GM12878 (cell line): ENCODE data around the gene MAP1LC3B. TPM values are rescaled to one million over a fixed set of nuclear protein-coding genes. Genes with fewer than 3 reads are reported as not detected.

Experiments
- ATAC-seq: fragments of 200-7000 bp; cut with Tn5 transposase; 3 replicates; pipeline ENCODE4 v1.9.1; 2020; ENCODE audit warnings: mild to moderate bottlenecking, moderate library complexity
- BruUV-seq: library from RNA; stranded (reverse); fragments of 400-500 nt; replicated peaks from 2 replicates; lab custom pipeline; 2021; lab: Mats Ljungman, UMichigan
- CTCF ChIA-PET: fragments of 300-600 bp; sonication (Branson Sonifier 250); formaldehyde crosslinking; extraction: SDS; loops from one replicate; lab custom pipeline; 2021; ENCODE audit warnings: inconsistent platforms; lab: Yijun Ruan, JAX
- POLR2A ChIA-PET: fragments of 350-600 bp; formaldehyde crosslinking; extraction: SDS; loops from one replicate; lab custom pipeline; 2021; ENCODE audit warnings: inconsistent platforms; lab: Charles Lee
- RAD21 ChIA-PET: fragments of 300-600 bp; sonication (Branson Sonifier 250); formaldehyde crosslinking; loops from one replicate; lab custom pipeline; 2023; ENCODE audit warnings: antibody characterized with exemption; ENCODE audit not compliant: unreplicated experiment; lab: Charles Lee
- SMC1A ChIA-PET: fragments of 300-600 bp; sonication (Branson Sonifier 250); formaldehyde crosslinking; loops from one replicate; lab custom pipeline; 2023; ENCODE audit not compliant: unreplicated experiment, uncharacterized antibody; lab: Charles Lee
- DNase-seq: peaks from one replicate; pipeline ENCODE4 v3.0.0-alpha.2; 2011; ENCODE audit warnings: low read depth, low spot score
- FAIRE-seq: peaks from 3 replicates; lab custom pipeline; 2011; peaks lifted over from hg19 to GRCh38; lab: Jason Lieb, UNC
- H2AFZ ChIP-seq: 2 replicates; pipeline ENCODE4 v1.6.0; 2011; ENCODE audit warnings: low read depth, low read length, control low read depth; ENCODE audit not compliant: control insufficient read depth
- H3K27ac ChIP-seq: 2 replicates; pipeline ENCODE4 v1.5.1; 2011; ENCODE audit warnings: control low read depth; ENCODE audit not compliant: control insufficient read depth, insufficient read depth
- H3K27me3 ChIP-seq, 2 experiments: replicated peaks in 1 of 2; 2 replicates each; pipeline versions ENCODE4 v1.6.0 to v1.6.1; 2011; ENCODE audit warnings: low read length in 1 of 2; ENCODE audit not compliant: control insufficient read depth in 2 of 2, insufficient read depth in 2 of 2
- H3K36me3 ChIP-seq, 2 experiments: 2 replicates each; pipeline ENCODE4 v1.5.1; 2011; ENCODE audit warnings: low read length in 1 of 2; ENCODE audit not compliant: control insufficient read depth in 2 of 2, insufficient read depth in 2 of 2
- H3K4me1 ChIP-seq: 2 replicates; pipeline ENCODE4 v1.6.1; 2011; ENCODE audit warnings: mild to moderate bottlenecking, low read length, moderate library complexity, mixed read lengths; ENCODE audit not compliant: control insufficient read depth, insufficient read depth
- H3K4me2 ChIP-seq: 2 replicates; pipeline ENCODE4 v1.6.0; 2011; ENCODE audit warnings: control low read depth; ENCODE audit not compliant: control insufficient read depth, insufficient read depth
- H3K4me3 ChIP-seq: fragments of 200-600 bp; sonication (generic); 2 replicates; pipeline ENCODE4 v1.5.1; 2016
- H3K79me2 ChIP-seq: 2 replicates; pipeline ENCODE4 v1.6.0; 2011; ENCODE audit warnings: low read length; ENCODE audit not compliant: control insufficient read depth, insufficient read depth
- H3K9ac ChIP-seq: 2 replicates; pipeline ENCODE4 v1.8.0; 2011; ENCODE audit warnings: low read length, control low read depth, mixed read lengths; ENCODE audit not compliant: control insufficient read depth, insufficient read depth
- H3K9me3 ChIP-seq: replicated peaks from 3 replicates; pipeline ENCODE4 v1.5.1; 2011; ENCODE audit warnings: mild to moderate bottlenecking, low read length; ENCODE audit not compliant: control insufficient read depth, insufficient read depth
- H4K20me1 ChIP-seq: 2 replicates; pipeline ENCODE4 v1.6.0; 2011; ENCODE audit not compliant: control insufficient read depth, insufficient read depth
- ASH2L ChIP-seq: fragments of 300-600, 200-600 bp; sonication (generic); IDR thresholded peaks from 2 replicates; pipeline ENCODE4 v1.6.1; 2017; ENCODE audit warnings: low read depth, mild to moderate bottlenecking, borderline replicate concordance
- CHD2 ChIP-seq: IDR thresholded peaks from 2 replicates; pipeline ENCODE4 v1.6.1; 2011; ENCODE audit warnings: low read depth, low read length, improper control_type of control experiment, borderline replicate concordance
- EZH2 ChIP-seq: IDR thresholded peaks from 2 replicates; pipeline ENCODE4 v1.6.1; 2012; ENCODE audit warnings: low read depth, mild to moderate bottlenecking, control low read depth, inconsistent platforms, low read length, borderline replicate concordance; ENCODE audit not compliant: control insufficient read depth
- MEF2B ChIP-seq: fragments of 450-650 bp; IDR thresholded peaks from 2 replicates; pipeline ENCODE4 v1.6.1; 2018; ENCODE audit warnings: mild to moderate bottlenecking, moderate library complexity; ENCODE audit not compliant: partially characterized antibody, poor library complexity, severe bottlenecking
- MYC ChIP-seq: IDR thresholded peaks from 2 replicates; pipeline ENCODE4 v1.6.1; 2011; ENCODE audit warnings: mild to moderate bottlenecking, low read length, moderate library complexity, inconsistent platforms; ENCODE audit not compliant: insufficient read depth, insufficient replicate concordance, insufficient read length, severe bottlenecking
- PAX5 ChIP-seq: IDR thresholded peaks from 2 replicates; pipeline ENCODE4 v1.6.1; 2011; ENCODE audit warnings: low read depth, low read length, borderline replicate concordance
- PML ChIP-seq: IDR thresholded peaks from 2 replicates; pipeline ENCODE4 v1.6.1; 2012; ENCODE audit warnings: low read length, inconsistent platforms
- SMAD5 ChIP-seq: IDR thresholded peaks from 2 replicates; pipeline ENCODE4 v1.6.1; 2016; ENCODE audit warnings: antibody characterized with exemption, low read depth
- SMARCA5 ChIP-seq: fragments of 450-650 bp; IDR thresholded peaks from 2 replicates; pipeline ENCODE4 v1.6.1; 2017; ENCODE audit warnings: mild to moderate bottlenecking
- SREBF2 ChIP-seq: IDR thresholded peaks from 2 replicates; pipeline ENCODE4 v1.6.1; 2012; ENCODE audit warnings: mild to moderate bottlenecking, low read length
- ZNF217 ChIP-seq: fragments of 450-650 bp; IDR thresholded peaks from 2 replicates; pipeline ENCODE4 v1.6.1; 2017; ENCODE audit warnings: antibody characterized with exemption, mild to moderate bottlenecking
- WGBS: methylation state at CpG from one replicate; pipeline ENCODE4 v1.1.6; 2016; ENCODE audit warnings: low lambda C conversion rate; ENCODE audit not compliant: insufficient replicate concordance, insufficient coverage; ENCODE audit errors: missing lambda C conversion rate; 5-methylcytosine and 5-hydroxymethylcytosine counted together
- in situ Hi-C: fragments of 300-500 bp; cut with MboI; formaldehyde crosslinking; loops from 9 replicates; pipeline ENCODE4 v1.14.3; 2018; ENCODE audit warnings: mixed read lengths
- intact Hi-C: fragments of 100-400 bp; cut with micrococcal nuclease; formaldehyde crosslinking; loops from one replicate; pipeline ENCODE4 v1.14.2; 2022; ENCODE audit not compliant: unreplicated experiment
- polyA plus RNA-seq, 11 experiments: library from polyadenylated mRNA; depleted of rRNA in 4 of 11; unstranded in 6 of 11; stranded (reverse) in 5 of 11; fragments of >200 nt; fragmentation: Nextera tagmentation in 4 of 11; fragmentation: Illumina TruSeq in 1 of 11; extraction: Ambion mirVana in 4 of 11; extraction: Trizol in 1 of 11; gene quantifications; 1 replicate in 1 of 11; 2 replicates in 10 of 11; pipeline versions ENCODE4 v1.2.1 to v1.2.3, GENCODE V29; 2011 to 2016; ENCODE audit warnings: inconsistent platforms in 2 of 11, missing spikeins in 2 of 11, low read depth in 1 of 11
- total RNA-seq, 4 experiments: library from RNA; depleted of rRNA in 3 of 4; stranded (reverse); fragments of >200 nt in 3 of 4; fragmentation: Illumina TruSeq in 1 of 4; extraction: Trizol in 1 of 4; gene quantifications; 2 replicates each; pipeline versions ENCODE4 v1.2.1 to v1.2.3, GENCODE V29; 2013 to 2021
- TF ChIP-seq, protein P1 (sequence below): fragments of 450-650 bp; IDR thresholded peaks from 2 replicates; pipeline ENCODE4 v1.6.1; 2016; ENCODE audit warnings: mild to moderate bottlenecking, moderate library complexity, borderline replicate concordance
- TF ChIP-seq, protein P2 (sequence below): fragments of 450-650 bp; IDR thresholded peaks from 2 replicates; pipeline ENCODE4 v1.6.1; 2017; ENCODE audit warnings: antibody characterized with exemption, mild to moderate bottlenecking, moderate library complexity
- TF ChIP-seq, protein P3 (sequence below): IDR thresholded peaks from 2 replicates; pipeline ENCODE4 v1.6.1; 2011; ENCODE audit warnings: low read depth, low read length, improper control_type of control experiment, borderline replicate concordance
- TF ChIP-seq, protein P4 (sequence below): IDR thresholded peaks from 2 replicates; pipeline ENCODE4 v1.6.1; 2011; ENCODE audit warnings: borderline replicate concordance, low read depth, mild to moderate bottlenecking, moderate library complexity, mixed read lengths, low read length; ENCODE audit not compliant: insufficient read depth; ENCODE audit errors: extremely low read length

MAP1LC3B gene
- total and polyA plus RNA-seq, 10 of the 15 experiments (the other 5 are each of a cell fraction or from before 2014, with no cell fraction given), result 6.1 to 42.8 (median 13.7) TPM

DNA sequence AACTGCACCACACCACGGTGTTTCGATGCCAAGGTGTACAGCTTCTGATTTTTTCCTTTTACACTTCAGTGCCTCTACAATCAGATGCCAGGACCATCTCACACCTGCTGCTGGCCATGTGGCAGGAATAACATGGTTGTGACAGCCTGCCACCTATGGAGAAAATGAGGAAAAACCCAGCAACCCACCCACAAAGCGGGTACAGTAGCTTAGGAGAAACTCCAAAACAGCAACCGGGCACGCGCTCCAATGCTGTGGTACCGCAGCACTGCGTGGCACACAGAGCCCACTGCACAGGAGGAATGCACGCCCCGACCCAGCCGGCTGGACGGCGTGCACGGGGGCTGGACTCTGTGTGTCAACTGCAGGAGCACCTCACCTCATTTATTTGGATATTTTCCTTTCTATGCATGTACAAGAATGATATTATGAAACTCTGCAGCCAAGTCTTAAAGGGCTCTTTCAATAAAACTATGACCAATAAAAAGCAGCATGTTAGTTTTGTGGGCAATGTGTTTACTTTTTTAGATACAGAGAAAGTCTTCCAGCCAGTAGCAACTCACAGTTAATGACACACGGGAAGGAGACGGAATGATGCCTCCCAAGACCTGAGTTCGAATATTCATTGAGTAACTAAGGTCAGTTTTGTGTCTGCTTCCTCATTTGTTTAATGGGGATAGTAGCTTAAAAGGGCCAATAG is 45.9 kb downstream of the MAP1LC3B start:
- Histone ChIP-seq H3K9ac (no peak overlapping the region), H3K4me2 (no peak overlapping the region), H3K79me2 (no peaks in the 10 kb centered on the region), H3K4me1 (no peaks in the 10 kb centered on the region), H3K36me3 (no peaks in the 10 kb centered on the region), H3K9me3 (no peaks in the 10 kb centered on the region; the same call in 2 of the 3 replicates), H3K27ac (no peak overlapping the region), H2AFZ (no peak overlapping the region), H3K4me3 (no peak overlapping the region), H3K27me3 (peaks cover 0 to 4% of the 10 kb centered on the region in 2 experiments; a peak in 3 of 4 replicates), H4K20me1 (no peaks in the 10 kb centered on the region)
- POLR2A ChIA-PET, result no interaction called here
- CTCF ChIA-PET, result no interaction called here
- FAIRE-seq (no peak), ATAC-seq (no peak), DNase-seq (no peak)
- intact Hi-C loops, result no loop called here
- in situ Hi-C loops, result no loop called here
- RAD21 ChIA-PET, result no interaction called here
- SMC1A ChIA-PET, result no interaction called here
- no TSS peak for BruUV-seq
- 68% methylated on average over 17 of the region's 17 CpGs for WGBS
- TF ChIP-seq, protein P1, sequence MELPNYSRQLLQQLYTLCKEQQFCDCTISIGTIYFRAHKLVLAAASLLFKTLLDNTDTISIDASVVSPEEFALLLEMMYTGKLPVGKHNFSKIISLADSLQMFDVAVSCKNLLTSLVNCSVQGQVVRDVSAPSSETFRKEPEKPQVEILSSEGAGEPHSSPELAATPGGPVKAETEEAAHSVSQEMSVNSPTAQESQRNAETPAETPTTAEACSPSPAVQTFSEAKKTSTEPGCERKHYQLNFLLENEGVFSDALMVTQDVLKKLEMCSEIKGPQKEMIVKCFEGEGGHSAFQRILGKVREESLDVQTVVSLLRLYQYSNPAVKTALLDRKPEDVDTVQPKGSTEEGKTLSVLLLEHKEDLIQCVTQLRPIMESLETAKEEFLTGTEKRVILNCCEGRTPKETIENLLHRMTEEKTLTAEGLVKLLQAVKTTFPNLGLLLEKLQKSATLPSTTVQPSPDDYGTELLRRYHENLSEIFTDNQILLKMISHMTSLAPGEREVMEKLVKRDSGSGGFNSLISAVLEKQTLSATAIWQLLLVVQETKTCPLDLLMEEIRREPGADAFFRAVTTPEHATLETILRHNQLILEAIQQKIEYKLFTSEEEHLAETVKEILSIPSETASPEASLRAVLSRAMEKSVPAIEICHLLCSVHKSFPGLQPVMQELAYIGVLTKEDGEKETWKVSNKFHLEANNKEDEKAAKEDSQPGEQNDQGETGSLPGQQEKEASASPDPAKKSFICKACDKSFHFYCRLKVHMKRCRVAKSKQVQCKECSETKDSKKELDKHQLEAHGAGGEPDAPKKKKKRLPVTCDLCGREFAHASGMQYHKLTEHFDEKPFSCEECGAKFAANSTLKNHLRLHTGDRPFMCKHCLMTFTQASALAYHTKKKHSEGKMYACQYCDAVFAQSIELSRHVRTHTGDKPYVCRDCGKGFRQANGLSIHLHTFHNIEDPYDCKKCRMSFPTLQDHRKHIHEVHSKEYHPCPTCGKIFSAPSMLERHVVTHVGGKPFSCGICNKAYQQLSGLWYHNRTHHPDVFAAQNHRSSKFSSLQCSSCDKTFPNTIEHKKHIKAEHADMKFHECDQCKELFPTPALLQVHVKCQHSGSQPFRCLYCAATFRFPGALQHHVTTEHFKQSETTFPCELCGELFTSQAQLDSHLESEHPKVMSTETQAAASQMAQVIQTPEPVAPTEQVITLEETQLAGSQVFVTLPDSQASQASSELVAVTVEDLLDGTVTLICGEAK, result no peak
- TF ChIP-seq MEF2B (no peak), SMAD5 (no peak), SREBF2 (no peak), ZNF217 (no peak), SMARCA5 (no peak), ASH2L (no peak), MYC (no peak), CHD2 (no peak), PML (no peak), PAX5 (no peak), EZH2 (no peak)
- TF ChIP-seq, protein P2, sequence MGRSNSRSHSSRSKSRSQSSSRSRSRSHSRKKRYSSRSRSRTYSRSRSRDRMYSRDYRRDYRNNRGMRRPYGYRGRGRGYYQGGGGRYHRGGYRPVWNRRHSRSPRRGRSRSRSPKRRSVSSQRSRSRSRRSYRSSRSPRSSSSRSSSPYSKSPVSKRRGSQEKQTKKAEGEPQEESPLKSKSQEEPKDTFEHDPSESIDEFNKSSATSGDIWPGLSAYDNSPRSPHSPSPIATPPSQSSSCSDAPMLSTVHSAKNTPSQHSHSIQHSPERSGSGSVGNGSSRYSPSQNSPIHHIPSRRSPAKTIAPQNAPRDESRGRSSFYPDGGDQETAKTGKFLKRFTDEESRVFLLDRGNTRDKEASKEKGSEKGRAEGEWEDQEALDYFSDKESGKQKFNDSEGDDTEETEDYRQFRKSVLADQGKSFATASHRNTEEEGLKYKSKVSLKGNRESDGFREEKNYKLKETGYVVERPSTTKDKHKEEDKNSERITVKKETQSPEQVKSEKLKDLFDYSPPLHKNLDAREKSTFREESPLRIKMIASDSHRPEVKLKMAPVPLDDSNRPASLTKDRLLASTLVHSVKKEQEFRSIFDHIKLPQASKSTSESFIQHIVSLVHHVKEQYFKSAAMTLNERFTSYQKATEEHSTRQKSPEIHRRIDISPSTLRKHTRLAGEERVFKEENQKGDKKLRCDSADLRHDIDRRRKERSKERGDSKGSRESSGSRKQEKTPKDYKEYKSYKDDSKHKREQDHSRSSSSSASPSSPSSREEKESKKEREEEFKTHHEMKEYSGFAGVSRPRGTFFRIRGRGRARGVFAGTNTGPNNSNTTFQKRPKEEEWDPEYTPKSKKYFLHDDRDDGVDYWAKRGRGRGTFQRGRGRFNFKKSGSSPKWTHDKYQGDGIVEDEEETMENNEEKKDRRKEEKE, result no peak
- TF ChIP-seq, protein P3, sequence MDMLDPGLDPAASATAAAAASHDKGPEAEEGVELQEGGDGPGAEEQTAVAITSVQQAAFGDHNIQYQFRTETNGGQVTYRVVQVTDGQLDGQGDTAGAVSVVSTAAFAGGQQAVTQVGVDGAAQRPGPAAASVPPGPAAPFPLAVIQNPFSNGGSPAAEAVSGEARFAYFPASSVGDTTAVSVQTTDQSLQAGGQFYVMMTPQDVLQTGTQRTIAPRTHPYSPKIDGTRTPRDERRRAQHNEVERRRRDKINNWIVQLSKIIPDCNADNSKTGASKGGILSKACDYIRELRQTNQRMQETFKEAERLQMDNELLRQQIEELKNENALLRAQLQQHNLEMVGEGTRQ, result no peak
- TF ChIP-seq, protein P4, sequence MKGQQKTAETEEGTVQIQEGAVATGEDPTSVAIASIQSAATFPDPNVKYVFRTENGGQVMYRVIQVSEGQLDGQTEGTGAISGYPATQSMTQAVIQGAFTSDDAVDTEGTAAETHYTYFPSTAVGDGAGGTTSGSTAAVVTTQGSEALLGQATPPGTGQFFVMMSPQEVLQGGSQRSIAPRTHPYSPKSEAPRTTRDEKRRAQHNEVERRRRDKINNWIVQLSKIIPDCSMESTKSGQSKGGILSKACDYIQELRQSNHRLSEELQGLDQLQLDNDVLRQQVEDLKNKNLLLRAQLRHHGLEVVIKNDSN, result no peak
